Tibial artery (tissue), 4 donors: ENCODE data around the gene ADORA1.

Experiments
- DNase-seq, 2 donors: peaks; one replicate each; pipeline ENCODE4 v3.0.0-alpha.2; 2019
- H3K27ac ChIP-seq, 2 donors: fragments of 200-600 bp; sonication (generic) in 1 of 2; 1 replicate in 1 of 2; 2 replicates in 1 of 2; pipeline ENCODE4 v1.5.1; 2018 to 2019; ENCODE audit warnings: mild to moderate bottlenecking in 1 of 2
- H3K27me3 ChIP-seq, 2 donors: fragments of 200-600 bp; sonication (generic) in 1 of 2; one replicate each; pipeline versions ENCODE4 v1.5.1 to v1.6.0; 2016 to 2019
- H3K36me3 ChIP-seq, 3 donors: fragments of 200-600 bp; sonication (generic) in 2 of 3; one replicate each; pipeline ENCODE4 v1.5.1; 2016 to 2019; ENCODE audit warnings: mild to moderate bottlenecking in 2 of 3
- H3K4me1 ChIP-seq, 4 donors: fragments of 200-600 bp; sonication (generic) in 2 of 4; 1 replicate in 3 of 4; 2 replicates in 1 of 4; pipeline ENCODE4 v1.5.1; 2016 to 2019
- H3K4me3 ChIP-seq, 2 donors: fragments of 200-600 bp; sonication (generic) in 1 of 2; 1 replicate in 1 of 2; 2 replicates in 1 of 2; pipeline ENCODE4 v1.5.1; 2018 to 2019; ENCODE audit warnings: mild to moderate bottlenecking in 2 of 2
- H3K9me3 ChIP-seq, 3 donors: fragments of 200-600 bp; sonication (generic) in 1 of 3; one replicate each; pipeline ENCODE4 v1.5.1; 2016 to 2019
- CTCF ChIP-seq, 2 experiments: fragments of 200-600 bp in 1 of 2; fragments of 450-650 bp in 1 of 2; IDR thresholded peaks; one replicate each; pipeline ENCODE4 v1.5.1; 2017 to 2019; ENCODE audit warnings: antibody characterized with exemption in 2 of 2, mild to moderate bottlenecking in 1 of 2, moderate library complexity in 1 of 2
- intact Hi-C: fragments of 100-400 bp; cut with DNase I; formaldehyde crosslinking; loops from one replicate; pipeline ENCODE4 v1.15.0; 2023; ENCODE audit warnings: low total_unique reads

Gene ADORA1

DNA sequence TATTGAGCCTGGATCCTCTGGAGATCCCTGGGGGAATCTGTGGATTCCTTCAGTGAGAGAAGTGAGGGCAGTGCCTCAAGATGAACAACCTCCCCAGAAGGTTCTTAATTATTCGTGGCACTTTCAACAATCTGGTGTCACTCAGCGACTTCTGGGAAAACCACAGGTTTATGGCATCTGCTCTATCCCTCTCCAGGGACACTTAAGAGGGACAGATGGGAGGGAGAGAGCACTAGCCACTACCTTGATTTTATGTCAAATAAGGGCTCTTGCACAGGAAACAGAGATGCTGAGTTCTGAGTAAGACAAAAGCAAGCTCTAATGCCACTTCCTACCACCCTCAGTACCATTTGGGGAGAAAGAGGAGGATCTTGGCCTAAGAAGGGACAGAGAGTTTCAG, 80.2 kb downstream of the ADORA1 start:
- peak in 1 of 2 donors; percentile 17 for DNase-seq
- H3K4me3 ChIP-seq = no peak overlapping the region
- no peak overlapping the region for H3K27ac ChIP-seq
- H3K27me3 ChIP-seq = peaks cover 0 to 7% of the 10 kb centered on the region in 2 donors
- H3K36me3 ChIP-seq = no peaks in the 10 kb centered on the region
- intact Hi-C loops = no loop called here
- no peak for TF ChIP-seq CTCF (IDR thresholded peaks at IDR 0.05)
- no peaks in the 10 kb centered on the region for H3K9me3 ChIP-seq
- peaks cover 0 to 3% (median under 1%) of the 10 kb centered on the region in 4 donors for H3K4me1 ChIP-seq

- DNase-seq = no peak
- Histone ChIP-seq H3K4me1 (peaks cover 0 to 3% (median 0%) of the 10 kb centered on the region in 4 donors), H3K4me3 (no peak overlapping the region), H3K27ac (no peak overlapping the region), H3K36me3 (no peaks in the 10 kb centered on the region), H3K9me3 (no peaks in the 10 kb centered on the region), H3K27me3 (peaks cover 0 to 7% of the 10 kb centered on the region in 2 donors)
- TF ChIP-seq CTCF (IDR thresholded peaks at IDR 0.05) = no peak
- intact Hi-C loops = no loop called here
These were observed 80.7 kb downstream of the ADORA1 start for GRCh38 chr1:203208181-203208580.

- H3K27me3 ChIP-seq = peaks cover 0 to 10% of the 10 kb centered on the region in 2 donors
- intact Hi-C loops = no loop called here
These were observed 82.8 kb downstream of the ADORA1 start for GRCh38 chr1:203210350-203210749.

GRCh38 chr1:203210988-203211387, 83.5 kb downstream of the ADORA1 start:
- no peak for DNase-seq
- H3K27ac ChIP-seq = no peak overlapping the region
- H3K36me3 ChIP-seq = no peaks in the 10 kb centered on the region
- H3K4me3 ChIP-seq = no peak overlapping the region
- peaks cover 0 to 10% of the 10 kb centered on the region in 2 donors for H3K27me3 ChIP-seq
- intact Hi-C loops = no loop called here
- H3K9me3 ChIP-seq = no peaks in the 10 kb centered on the region
- no peak for TF ChIP-seq CTCF (IDR thresholded peaks at IDR 0.05)
- H3K4me1 ChIP-seq = peaks cover 0 to 2% (median 0%) of the 10 kb centered on the region in 4 donors

More at GRCh38 chr1:203210350-203210749, 82.8 kb downstream of the ADORA1 start:
- Histone ChIP-seq H3K4me1 (peaks cover 0 to 3% (median 0%) of the 10 kb centered on the region in 4 donors), H3K27ac (no peak overlapping the region), H3K36me3 (no peaks in the 10 kb centered on the region), H3K9me3 (no peaks in the 10 kb centered on the region), H3K4me3 (no peak overlapping the region)
- no peak for DNase-seq
- no peak for TF ChIP-seq CTCF (IDR thresholded peaks at IDR 0.05)

GRCh38 chr1:203211812-203212211, 84.3 kb downstream of the ADORA1 start:
- peaks cover 0 to 15% of the 10 kb centered on the region in 2 donors for H3K27me3 ChIP-seq
- no peaks in the 10 kb centered on the region for H3K9me3 ChIP-seq
- no peak for DNase-seq
- H3K4me1 ChIP-seq = no peaks in the 10 kb centered on the region
- intact Hi-C loops = no loop called here
- no peaks in the 10 kb centered on the region for H3K36me3 ChIP-seq
- H3K27ac ChIP-seq = no peak overlapping the region
- H3K4me3 ChIP-seq = no peak overlapping the region
- no peak for TF ChIP-seq CTCF (IDR thresholded peaks at IDR 0.05)

- intact Hi-C loops = no loop called here
- H3K27ac ChIP-seq = no peak overlapping the region
- no peak for DNase-seq
- no peaks in the 10 kb centered on the region for H3K36me3 ChIP-seq
- no peak for TF ChIP-seq CTCF (IDR thresholded peaks at IDR 0.05)
- no peaks in the 10 kb centered on the region for H3K9me3 ChIP-seq
- no peak overlapping the region for H3K4me3 ChIP-seq
- no peaks in the 10 kb centered on the region for H3K4me1 ChIP-seq
- H3K27me3 ChIP-seq = peaks cover 0 to 25% of the 10 kb centered on the region in 2 donors
These were observed 85.6 kb downstream of the ADORA1 start for GRCh38 chr1:203213126-203213525.
